ENCODE measurements around the gene RNF166.

The RNF166 gene

GRCh38 chr16:88651989-88652761, 54.0 kb downstream of the RNF166 start:
- DNase-seq (ENCODE audit: low read depth), result no peak

GRCh38 chr16:88651276-88651988, 54.8 kb downstream of the RNF166 start:
- peak; percentile 66 for DNase-seq (ENCODE audit: low read depth)

GRCh38 chr16:88650749-88651275, 55.4 kb downstream of the RNF166 start, which contains the start of gene CYBA:
Gene CYBA, minus strand, starts transcription at chr16:88651053. Its CDS starts 40 bp downstream, at chr16:88651013.
- DNase-seq (ENCODE audit: low read depth), result peak; percentile 72

GRCh38 chr16:88649924-88650748, 56.1 kb downstream of the RNF166 start:
- no peak for DNase-seq (ENCODE audit: low read depth)

- DNase-seq (ENCODE audit: low read depth), result no peak
Observed at GRCh38 chr16:88649195-88649923, 56.8 kb downstream of the RNF166 start.

GRCh38 chr16:88647178-88648070, 58.8 kb downstream of the RNF166 start:
- no peak for DNase-seq (ENCODE audit: low read depth)

Measured in T-helper 22 cell (primary cell).